ENCODE measurements around the gene PLA2G7.
"Not testable (repeated sequence)": the region's sequence is repeated elsewhere in the genome, so short reads cannot be mapped to it uniquely, and the experiment has no call there.

Gene PLA2G7

GRCh38 chr6:46734867-46735719 is at the start of gene PLA2G7:
TSS of gene PLA2G7 (minus strand) at chr6:46735375. CDS start at chr6:46722891, 12,484 bp downstream.
- DNase-seq: no peak
- Mint-ChIP-seq H3K27ac (no peak within 1 kb of the TSS), H3K36me3 (no peaks in the 10 kb centered on the region), H3K27me3 (peaks cover 56% of the 10 kb centered on the region), H3K9me3 (no peaks in the 10 kb centered on the region), H3K4me1 (no peaks in the 10 kb centered on the region), H3K4me3 (no peak within 1 kb of the TSS)
- CTCF ChIA-PET: no interaction called here

- no peak overlapping the region for H3K27ac Mint-ChIP-seq
- CTCF ChIA-PET: no interaction called here
Observed at GRCh38 chr6:46784535-46784934, 49.4 kb upstream of the PLA2G7 start.

GRCh38 chr6:46781478-46782378 is 46.6 kb upstream of the PLA2G7 start:
- H3K4me1 Mint-ChIP-seq: no peaks in the 10 kb centered on the region
- H3K27me3 Mint-ChIP-seq: no peaks in the 10 kb centered on the region
- no peaks in the 10 kb centered on the region for H3K9me3 Mint-ChIP-seq
- CTCF ChIA-PET: no interaction called here
- H3K36me3 Mint-ChIP-seq: no peaks in the 10 kb centered on the region
- peak; percentile 30 for DNase-seq
- no peak overlapping the region for H3K4me3 Mint-ChIP-seq
- no peak overlapping the region for H3K27ac Mint-ChIP-seq

More at GRCh38 chr6:46784535-46784934, 49.4 kb upstream of the PLA2G7 start:
- H3K9me3 Mint-ChIP-seq: no peaks in the 10 kb centered on the region
- H3K36me3 Mint-ChIP-seq: no peaks in the 10 kb centered on the region
- H3K4me1 Mint-ChIP-seq: no peaks in the 10 kb centered on the region
- no peak overlapping the region for H3K4me3 Mint-ChIP-seq
- H3K27me3 Mint-ChIP-seq: no peaks in the 10 kb centered on the region
- no peak for DNase-seq

GRCh38 chr6:46777476-46778346 is 42.5 kb upstream of the PLA2G7 start:
- CTCF ChIA-PET: interaction anchor here (0.6 kb wide), 1 partner anchor 556 kb away, joined by 3 read pairs; no protein-coding TSS in a partner anchor

GRCh38 chr6:46776070-46776712 is 41.0 kb upstream of the PLA2G7 start:
- Mint-ChIP-seq H3K27me3 (no peaks in the 10 kb centered on the region), H3K4me3 (no peak overlapping the region), H3K36me3 (no peaks in the 10 kb centered on the region), H3K4me1 (no peaks in the 10 kb centered on the region), H3K9me3 (no peaks in the 10 kb centered on the region), H3K27ac (no peak overlapping the region)
- CTCF ChIA-PET: no interaction called here
- no peak for DNase-seq

More at GRCh38 chr6:46777476-46778346, 42.5 kb upstream of the PLA2G7 start:
- H3K36me3 Mint-ChIP-seq: no peaks in the 10 kb centered on the region
- H3K4me1 Mint-ChIP-seq: no peaks in the 10 kb centered on the region
- H3K4me3 Mint-ChIP-seq: no peak overlapping the region
- no peaks in the 10 kb centered on the region for H3K27me3 Mint-ChIP-seq
- no peaks in the 10 kb centered on the region for H3K9me3 Mint-ChIP-seq
- DNase-seq: no peak
- no peak overlapping the region for H3K27ac Mint-ChIP-seq

GRCh38 chr6:46774736-46775135 is 39.6 kb upstream of the PLA2G7 start:
- H3K9me3 Mint-ChIP-seq, H3K4me1 Mint-ChIP-seq, DNase-seq, H3K27ac Mint-ChIP-seq, H3K36me3 Mint-ChIP-seq, H3K27me3 Mint-ChIP-seq, H3K4me3 Mint-ChIP-seq, CTCF ChIA-PET: not testable (repeated sequence)

GRCh38 chr6:46773201-46773855 is 38.2 kb upstream of the PLA2G7 start:
- H3K27ac Mint-ChIP-seq: no peak overlapping the region
- H3K36me3 Mint-ChIP-seq: no peaks in the 10 kb centered on the region
- CTCF ChIA-PET: interaction anchor here (0.6 kb wide), 1 partner anchor 351 kb away, joined by 3 read pairs; no protein-coding TSS in a partner anchor
- H3K4me3 Mint-ChIP-seq: no peak overlapping the region
- no peaks in the 10 kb centered on the region for H3K4me1 Mint-ChIP-seq
- no peak for DNase-seq
- H3K9me3 Mint-ChIP-seq: no peaks in the 10 kb centered on the region
- H3K27me3 Mint-ChIP-seq: no peaks in the 10 kb centered on the region

GRCh38 chr6:46772762-46773161 is 37.6 kb upstream of the PLA2G7 start:
- Mint-ChIP-seq H3K9me3 (no peaks in the 10 kb centered on the region), H3K27ac (no peak overlapping the region)
- CTCF ChIA-PET: interaction anchor here (0.6 kb wide), 1 partner anchor 350 kb away, joined by 3 read pairs; no protein-coding TSS in a partner anchor

GRCh38 chr6:46772016-46772415 is 36.8 kb upstream of the PLA2G7 start:
- no peaks in the 10 kb centered on the region for H3K27me3 Mint-ChIP-seq
- no peaks in the 10 kb centered on the region for H3K4me1 Mint-ChIP-seq
- no peaks in the 10 kb centered on the region for H3K36me3 Mint-ChIP-seq
- no peak overlapping the region for H3K27ac Mint-ChIP-seq
- no peaks in the 10 kb centered on the region for H3K9me3 Mint-ChIP-seq
- CTCF ChIA-PET: no interaction called here
- no peak overlapping the region for H3K4me3 Mint-ChIP-seq
- no peak for DNase-seq

More at GRCh38 chr6:46772762-46773161, 37.6 kb upstream of the PLA2G7 start:
- H3K27me3 Mint-ChIP-seq: no peaks in the 10 kb centered on the region
- H3K4me3 Mint-ChIP-seq: no peak overlapping the region
- DNase-seq: no peak
- no peaks in the 10 kb centered on the region for H3K36me3 Mint-ChIP-seq
- no peaks in the 10 kb centered on the region for H3K4me1 Mint-ChIP-seq

GRCh38 chr6:46764961-46765360 is 29.8 kb upstream of the PLA2G7 start:
- Mint-ChIP-seq H3K4me3 (no peak overlapping the region), H3K27ac (no peak overlapping the region)
- CTCF ChIA-PET: no interaction called here

GRCh38 chr6:46764280-46764679 is 29.1 kb upstream of the PLA2G7 start:
- DNase-seq: not testable (repeated sequence)

More at GRCh38 chr6:46764961-46765360, 29.8 kb upstream of the PLA2G7 start:
- Mint-ChIP-seq H3K9me3 (no peaks in the 10 kb centered on the region), H3K4me1 (no peaks in the 10 kb centered on the region), H3K36me3 (no peaks in the 10 kb centered on the region), H3K27me3 (peaks cover 3% of the 10 kb centered on the region)
- no peak for DNase-seq

GRCh38 chr6:46763466-46763865 is 28.3 kb upstream of the PLA2G7 start:
- DNase-seq: no peak
- CTCF ChIA-PET: no interaction called here
- Mint-ChIP-seq H3K4me3 (no peak overlapping the region), H3K36me3 (no peaks in the 10 kb centered on the region), H3K27ac (no peak overlapping the region), H3K4me1 (no peaks in the 10 kb centered on the region), H3K9me3 (no peaks in the 10 kb centered on the region), H3K27me3 (peaks cover 3% of the 10 kb centered on the region)

More at GRCh38 chr6:46764280-46764679, 29.1 kb upstream of the PLA2G7 start:
- CTCF ChIA-PET, H3K27ac Mint-ChIP-seq, H3K4me1 Mint-ChIP-seq, H3K36me3 Mint-ChIP-seq, H3K9me3 Mint-ChIP-seq, H3K4me3 Mint-ChIP-seq, H3K27me3 Mint-ChIP-seq: not testable (repeated sequence)

GRCh38 chr6:46760925-46761324 is 25.8 kb upstream of the PLA2G7 start:
- H3K9me3 Mint-ChIP-seq: no peaks in the 10 kb centered on the region
- H3K27me3 Mint-ChIP-seq: peaks cover 3% of the 10 kb centered on the region
- H3K4me3 Mint-ChIP-seq: no peak overlapping the region
- DNase-seq: no peak
- H3K4me1 Mint-ChIP-seq: no peaks in the 10 kb centered on the region
- CTCF ChIA-PET: no interaction called here
- H3K36me3 Mint-ChIP-seq: no peaks in the 10 kb centered on the region
- no peak overlapping the region for H3K27ac Mint-ChIP-seq
